Measurements from ENCODE around the gene SOBP.

SOBP gene

GRCh38 chr6:107582086-107582485 is 92.2 kb downstream of the SOBP start:
- DNase-seq (ENCODE audit: low read depth in 4 of 4, low spot score in 1 of 4), result no peak

GRCh38 chr6:107584726-107585125 is 94.8 kb downstream of the SOBP start:
- no peak for DNase-seq (ENCODE audit: low read depth in 4 of 4, low spot score in 1 of 4)

- no peak for DNase-seq (ENCODE audit: low read depth in 4 of 4, low spot score in 1 of 4)
These were observed 96.0 kb downstream of the SOBP start for GRCh38 chr6:107585815-107586435.

- no peak for DNase-seq (ENCODE audit: low read depth in 4 of 4, low spot score in 1 of 4)
These were observed 97.5 kb downstream of the SOBP start for GRCh38 chr6:107587451-107587850.

- no peak for DNase-seq (ENCODE audit: low read depth in 4 of 4, low spot score in 1 of 4)
These were observed 99.3 kb downstream of the SOBP start for GRCh38 chr6:107589199-107589598.

- DNase-seq (ENCODE audit: low read depth in 4 of 4, low spot score in 1 of 4), result no peak
These were observed 100.0 kb downstream of the SOBP start for GRCh38 chr6:107589934-107590333.

- no peak for DNase-seq (ENCODE audit: low read depth in 4 of 4, low spot score in 1 of 4)
These were observed 100.5 kb downstream of the SOBP start for GRCh38 chr6:107590378-107590777.

GRCh38 chr6:107591346-107591745 is 101.4 kb downstream of the SOBP start:
- no peak for DNase-seq (ENCODE audit: low read depth in 4 of 4, low spot score in 1 of 4)

GRCh38 chr6:107592806-107593205 is 102.9 kb downstream of the SOBP start:
- DNase-seq (ENCODE audit: low read depth in 4 of 4, low spot score in 1 of 4), result no peak

GRCh38 chr6:107594736-107595135 is 104.8 kb downstream of the SOBP start:
- DNase-seq (ENCODE audit: low read depth in 4 of 4, low spot score in 1 of 4), result no peak

GRCh38 chr6:107598091-107598490 is 108.2 kb downstream of the SOBP start:
- no peak for DNase-seq (ENCODE audit: low read depth in 4 of 4, low spot score in 1 of 4)

GRCh38 chr6:107599043-107599442 is 109.1 kb downstream of the SOBP start:
- no peak for DNase-seq (ENCODE audit: low read depth in 4 of 4, low spot score in 1 of 4)

GRCh38 chr6:107600121-107600520 is 110.2 kb downstream of the SOBP start:
- DNase-seq (ENCODE audit: low read depth in 4 of 4, low spot score in 1 of 4), result no peak

GRCh38 chr6:107600936-107601335 is 111.0 kb downstream of the SOBP start:
- DNase-seq (ENCODE audit: low read depth in 4 of 4, low spot score in 1 of 4), result no peak

GRCh38 chr6:107601406-107601805 is 111.5 kb downstream of the SOBP start:
- DNase-seq (ENCODE audit: low read depth in 4 of 4, low spot score in 1 of 4), result no peak

- no peak for DNase-seq (ENCODE audit: low read depth in 4 of 4, low spot score in 1 of 4)
These were observed 112.5 kb downstream of the SOBP start for GRCh38 chr6:107602321-107603005.

- DNase-seq (ENCODE audit: low read depth in 4 of 4, low spot score in 1 of 4), result no peak
These were observed 113.1 kb downstream of the SOBP start for GRCh38 chr6:107603006-107603370.

- no peak for DNase-seq (ENCODE audit: low read depth in 4 of 4, low spot score in 1 of 4)
These were observed 114.6 kb downstream of the SOBP start for GRCh38 chr6:107604549-107604948.

GRCh38 chr6:107606407-107606806 is 116.5 kb downstream of the SOBP start:
- no peak for DNase-seq (ENCODE audit: low read depth in 4 of 4, low spot score in 1 of 4)

GRCh38 chr6:107607116-107607515 is 117.2 kb downstream of the SOBP start:
- DNase-seq (ENCODE audit: low read depth in 4 of 4, low spot score in 1 of 4), result no peak

GRCh38 chr6:107611094-107611810 is 121.3 kb downstream of the SOBP start:
- no peak for DNase-seq (ENCODE audit: low read depth in 4 of 4, low spot score in 1 of 4)

GRCh38 chr6:107612762-107613415 is 123.0 kb downstream of the SOBP start:
- no peak for DNase-seq (ENCODE audit: low read depth in 4 of 4, low spot score in 1 of 4)
